AG09309 (cell line): ENCODE data around the gene FNDC3B.

Experiments
- DNase-seq: peaks from one replicate; pipeline ENCODE4 v3.0.0-alpha.2; 2010; ENCODE audit warnings: low read depth
- H3K4me3 ChIP-seq: 2 replicates; pipeline ENCODE4 v1.5.1; 2011; ENCODE audit warnings: mild to moderate bottlenecking, low read depth, low read length, moderate library complexity; ENCODE audit not compliant: control insufficient read depth
- CTCF ChIP-seq: IDR thresholded peaks from 2 replicates; pipeline ENCODE4 v1.5.1; 2011; ENCODE audit warnings: mild to moderate bottlenecking, low read depth, low read length, inconsistent platforms; ENCODE audit not compliant: insufficient read depth, control insufficient read depth; ENCODE audit errors: missing control alignments

The FNDC3B gene

GRCh38 chr3:172402892-172403643 is 363.7 kb downstream of the FNDC3B start:
- TF ChIP-seq CTCF, result no peak
- no peak overlapping the region for H3K4me3 ChIP-seq
- DNase-seq, result no peak

- no peak for DNase-seq
- TF ChIP-seq CTCF, result no peak
- H3K4me3 ChIP-seq, result no peak overlapping the region
These were observed 365.0 kb downstream of the FNDC3B start for GRCh38 chr3:172404237-172404962.

- no peak overlapping the region for H3K4me3 ChIP-seq
- TF ChIP-seq CTCF, result no peak
- no peak for DNase-seq
These were observed 366.5 kb downstream of the FNDC3B start for GRCh38 chr3:172405914-172406313.

- H3K4me3 ChIP-seq, result no peak overlapping the region
- no peak for DNase-seq
- no peak for TF ChIP-seq CTCF
These were observed 368.5 kb downstream of the FNDC3B start for GRCh38 chr3:172407872-172408271.

GRCh38 chr3:172410702-172411477 is 371.5 kb downstream of the FNDC3B start:
- no peak for DNase-seq
- TF ChIP-seq CTCF, result no peak
- H3K4me3 ChIP-seq, result no peak overlapping the region

GRCh38 chr3:172411478-172411947 is 372.1 kb downstream of the FNDC3B start:
- TF ChIP-seq CTCF, result no peak

More at GRCh38 chr3:172411478-172411947, 372.1 kb downstream of the FNDC3B start:
- no peak overlapping the region for H3K4me3 ChIP-seq
- DNase-seq, result no peak
